GM06990 (cell line): ENCODE data around the gene RPS6KB2.

Experiments used
- DNase-seq: peaks from one replicate; pipeline ENCODE4 v3.0.0-alpha.2; 2011; ENCODE audit not compliant: insufficient read length; ENCODE audit errors: extremely low read depth
- H3K27me3 ChIP-seq: replicated peaks from 2 replicates; pipeline ENCODE4 v1.6.0; 2011; ENCODE audit warnings: low read length; ENCODE audit not compliant: control insufficient read depth, insufficient read depth
- H3K36me3 ChIP-seq: 2 replicates; pipeline ENCODE4 v1.5.1; 2011; ENCODE audit warnings: low read length; ENCODE audit not compliant: control insufficient read depth, insufficient read depth
- H3K4me3 ChIP-seq: replicated peaks from 2 replicates; pipeline ENCODE4 v1.5.1; 2011; ENCODE audit warnings: low read depth, mild to moderate bottlenecking, control low read depth, low read length
- TF ChIP-seq, protein P1 (sequence below): IDR thresholded peaks from 2 replicates; pipeline ENCODE4 v1.5.1; 2011; ENCODE audit warnings: low read length, control low read depth, mild to moderate bottlenecking, inconsistent platforms; ENCODE audit not compliant: insufficient read depth, poor library complexity, severe bottlenecking

The RPS6KB2 gene

DNA sequence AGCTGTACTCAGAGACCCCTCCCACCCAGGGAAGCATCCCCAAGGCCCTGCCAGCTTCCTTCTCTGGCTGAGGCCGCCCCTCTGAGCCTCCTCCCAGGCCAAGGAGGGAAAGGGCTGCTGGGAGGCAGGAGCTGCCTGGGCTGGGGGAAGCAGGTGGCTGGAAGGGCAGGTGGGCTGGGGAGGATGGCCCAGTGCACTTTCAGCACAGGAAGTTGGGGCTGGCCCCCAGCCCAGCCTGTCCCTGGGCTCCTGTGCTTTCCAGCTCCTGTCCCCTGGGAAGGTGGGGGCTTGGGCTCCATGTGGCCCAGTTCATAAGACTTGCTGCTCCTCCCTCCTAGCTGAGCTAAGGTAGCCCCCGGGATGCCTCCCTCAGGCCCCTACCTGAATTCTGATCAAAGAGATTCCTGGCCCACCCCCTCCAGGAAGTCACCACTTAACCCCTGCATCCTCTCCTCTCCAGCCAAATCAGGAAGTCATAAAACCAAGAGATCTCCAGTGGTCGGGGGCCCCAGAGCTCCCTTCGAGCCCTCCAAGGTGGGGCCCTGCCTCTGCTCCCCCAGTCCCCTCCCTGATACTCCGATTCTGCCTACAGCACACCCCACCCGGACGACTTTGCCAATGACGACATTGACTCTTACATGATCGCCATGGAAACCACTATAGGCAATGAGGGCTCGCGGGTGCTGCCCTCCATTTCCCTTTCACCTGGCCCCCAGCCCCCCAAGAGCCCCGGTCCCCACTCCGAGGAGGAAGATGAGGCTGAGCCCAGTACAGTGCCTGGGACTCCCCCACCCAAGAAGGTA, 31.5 kb upstream of the RPS6KB2 start:
- TF ChIP-seq, protein P1, sequence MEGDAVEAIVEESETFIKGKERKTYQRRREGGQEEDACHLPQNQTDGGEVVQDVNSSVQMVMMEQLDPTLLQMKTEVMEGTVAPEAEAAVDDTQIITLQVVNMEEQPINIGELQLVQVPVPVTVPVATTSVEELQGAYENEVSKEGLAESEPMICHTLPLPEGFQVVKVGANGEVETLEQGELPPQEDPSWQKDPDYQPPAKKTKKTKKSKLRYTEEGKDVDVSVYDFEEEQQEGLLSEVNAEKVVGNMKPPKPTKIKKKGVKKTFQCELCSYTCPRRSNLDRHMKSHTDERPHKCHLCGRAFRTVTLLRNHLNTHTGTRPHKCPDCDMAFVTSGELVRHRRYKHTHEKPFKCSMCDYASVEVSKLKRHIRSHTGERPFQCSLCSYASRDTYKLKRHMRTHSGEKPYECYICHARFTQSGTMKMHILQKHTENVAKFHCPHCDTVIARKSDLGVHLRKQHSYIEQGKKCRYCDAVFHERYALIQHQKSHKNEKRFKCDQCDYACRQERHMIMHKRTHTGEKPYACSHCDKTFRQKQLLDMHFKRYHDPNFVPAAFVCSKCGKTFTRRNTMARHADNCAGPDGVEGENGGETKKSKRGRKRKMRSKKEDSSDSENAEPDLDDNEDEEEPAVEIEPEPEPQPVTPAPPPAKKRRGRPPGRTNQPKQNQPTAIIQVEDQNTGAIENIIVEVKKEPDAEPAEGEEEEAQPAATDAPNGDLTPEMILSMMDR: no peak
- peaks cover 36% of the 10 kb centered on the region for H3K36me3 ChIP-seq
- no peaks in the 10 kb centered on the region for H3K27me3 ChIP-seq
- H3K4me3 ChIP-seq: no peak overlapping the region
- DNase-seq: no peak

DNA sequence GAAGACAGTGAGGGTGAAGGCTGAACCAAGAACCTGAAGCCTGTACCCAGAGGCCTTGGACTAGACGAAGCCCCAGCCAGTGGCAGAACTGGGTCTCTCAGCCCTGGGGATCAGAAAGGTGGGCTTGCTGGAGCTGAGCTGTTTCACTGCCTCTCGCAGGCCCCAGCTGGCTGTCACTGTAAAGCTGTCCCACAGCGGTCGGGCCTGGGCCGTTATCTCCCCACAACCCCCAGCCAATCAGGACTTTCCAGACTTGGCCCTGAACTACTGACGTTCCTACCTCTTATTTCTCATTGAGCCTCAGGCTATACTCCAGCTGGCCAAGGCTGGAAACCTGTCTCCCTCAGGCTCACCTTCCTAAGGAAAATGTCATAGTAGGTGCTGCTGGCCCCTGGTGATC, 30.8 kb upstream of the RPS6KB2 start:
- TF ChIP-seq, protein P1: no peak
- peaks cover 36% of the 10 kb centered on the region for H3K36me3 ChIP-seq
- H3K4me3 ChIP-seq: no peak overlapping the region
- H3K27me3 ChIP-seq: no peaks in the 10 kb centered on the region
- DNase-seq: no peak

DNA sequence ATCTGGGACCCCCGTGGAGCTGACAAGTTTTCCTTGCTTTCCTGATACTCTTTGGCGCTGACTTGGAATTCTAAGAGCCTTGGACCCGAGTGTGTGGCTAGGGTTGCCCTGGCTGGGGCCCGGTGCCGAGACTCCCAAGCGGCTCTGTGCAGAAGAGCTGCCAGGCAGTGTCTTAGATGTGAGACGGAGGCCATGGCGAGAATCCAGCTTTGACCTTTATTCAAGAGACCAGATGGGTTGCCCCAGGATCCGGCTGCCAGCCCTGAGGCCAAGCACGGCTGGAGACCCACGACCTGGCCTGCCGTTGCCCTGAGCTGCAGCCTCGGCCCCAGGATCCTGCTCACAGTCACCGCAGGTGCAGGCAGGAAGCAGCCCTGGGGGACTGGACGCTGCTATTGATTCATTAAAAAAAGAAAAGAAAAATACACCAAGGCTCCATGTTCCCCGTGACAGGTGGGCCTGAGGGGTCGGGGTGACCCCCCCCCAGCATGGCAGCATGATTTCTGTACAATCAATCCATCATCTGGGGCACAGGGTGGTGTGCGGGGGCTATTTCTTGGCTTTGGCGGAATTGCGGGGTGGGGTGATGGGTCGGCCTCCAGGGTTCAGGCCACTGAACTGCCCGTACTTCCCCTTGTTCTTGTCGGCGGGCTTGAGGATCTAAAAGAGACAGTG, 30.2 kb upstream of the RPS6KB2 start:
- TF ChIP-seq, protein P1: no peak
- no peak for DNase-seq
- Histone ChIP-seq H3K27me3 (no peaks in the 10 kb centered on the region), H3K36me3 (peaks cover 36% of the 10 kb centered on the region), H3K4me3 (no peak overlapping the region)

DNA sequence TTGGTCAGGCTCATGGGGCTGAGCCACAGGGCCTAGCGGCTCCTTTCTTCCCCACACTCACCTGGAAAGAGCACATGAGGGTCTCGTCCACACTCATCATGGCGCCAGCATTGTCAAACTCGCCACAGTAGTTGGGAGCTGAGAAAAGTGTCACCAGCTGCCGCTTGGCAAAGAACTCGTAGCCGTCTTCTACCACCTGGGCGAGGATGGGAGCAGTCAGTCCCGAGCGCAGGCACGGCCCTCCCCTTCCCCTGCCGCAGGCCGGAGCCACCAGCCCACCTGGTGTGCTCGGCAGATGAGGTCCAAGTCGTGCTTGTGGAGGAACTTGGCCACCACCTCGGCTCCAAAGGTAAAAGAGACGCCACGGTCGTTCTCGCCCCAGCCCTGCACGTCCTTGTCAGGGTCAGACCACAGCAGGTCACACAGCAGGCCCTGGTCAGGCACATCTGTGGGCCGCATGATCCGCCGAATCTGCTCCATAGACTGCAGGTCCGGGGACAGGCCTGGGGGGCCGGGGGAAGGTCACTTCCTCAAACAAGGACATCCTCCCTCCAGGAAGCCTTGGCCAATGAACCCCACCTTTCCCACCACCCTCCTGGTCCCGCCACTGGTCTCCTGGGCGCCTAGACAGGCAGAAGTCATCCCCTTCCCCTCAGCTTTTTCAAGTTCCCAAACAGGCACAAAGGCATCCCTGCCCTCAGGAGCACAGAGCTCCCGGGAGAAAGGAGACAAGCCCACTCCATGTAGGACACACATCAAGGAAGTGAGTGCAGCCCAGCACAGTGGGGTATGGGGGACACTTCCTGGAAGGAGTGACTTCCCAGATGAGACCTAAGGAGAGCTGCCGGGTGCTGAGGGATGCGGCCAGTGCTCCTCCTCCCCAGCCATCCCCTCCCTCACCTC, 29.4 kb upstream of the RPS6KB2 start:
- Histone ChIP-seq H3K27me3 (no peaks in the 10 kb centered on the region), H3K4me3 (no peak overlapping the region), H3K36me3 (peaks cover 34% of the 10 kb centered on the region)
- DNase-seq: no peak
- TF ChIP-seq, protein P1: no peak

DNA sequence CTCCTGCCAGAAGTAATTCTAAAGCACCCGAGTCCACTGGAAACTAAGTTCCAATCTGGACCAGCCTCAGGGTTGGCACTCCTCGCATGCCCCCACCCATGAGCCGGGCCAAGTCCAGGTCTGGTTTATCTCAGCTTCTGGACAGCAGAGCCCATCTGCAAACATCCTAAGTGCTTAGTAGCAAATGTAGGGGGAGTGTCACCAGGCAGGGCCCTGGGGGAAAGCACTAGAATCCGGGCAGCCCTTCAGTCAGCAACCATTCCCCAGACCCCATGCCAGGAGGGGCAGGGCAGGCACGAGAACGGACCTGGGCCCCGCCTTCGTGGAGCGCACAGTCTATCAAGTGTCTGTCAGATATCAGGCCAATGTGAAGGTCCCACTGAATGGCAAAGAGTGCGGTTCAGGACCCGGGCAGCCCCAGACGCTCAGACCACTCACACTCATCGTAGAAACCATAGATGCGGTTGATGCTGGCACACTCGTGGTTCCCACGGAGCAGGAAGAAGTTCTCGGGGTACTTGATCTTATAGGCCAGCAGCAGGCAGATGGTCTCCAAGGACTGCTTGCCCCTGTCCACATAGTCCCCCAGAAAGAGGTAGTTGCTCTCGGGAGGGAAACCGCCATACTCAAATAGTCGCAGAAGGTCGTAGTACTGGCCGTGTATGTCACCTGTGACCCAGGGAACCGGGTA, 27.9 kb upstream of the RPS6KB2 start:
- TF ChIP-seq, protein P1: no peak
- Histone ChIP-seq H3K36me3 (peaks cover 36% of the 10 kb centered on the region), H3K27me3 (no peaks in the 10 kb centered on the region), H3K4me3 (peak overlapping the region; percentile 90)
- DNase-seq: no peak
